ENCODE measurements around the gene MAPRE3. TPM values are rescaled to one million over a fixed set of nuclear protein-coding genes. Genes with fewer than 3 reads are reported as not detected.

The MAPRE3 gene
- total RNA-seq, 1 donor from 2014 or later: 1.1 TPM

DNA sequence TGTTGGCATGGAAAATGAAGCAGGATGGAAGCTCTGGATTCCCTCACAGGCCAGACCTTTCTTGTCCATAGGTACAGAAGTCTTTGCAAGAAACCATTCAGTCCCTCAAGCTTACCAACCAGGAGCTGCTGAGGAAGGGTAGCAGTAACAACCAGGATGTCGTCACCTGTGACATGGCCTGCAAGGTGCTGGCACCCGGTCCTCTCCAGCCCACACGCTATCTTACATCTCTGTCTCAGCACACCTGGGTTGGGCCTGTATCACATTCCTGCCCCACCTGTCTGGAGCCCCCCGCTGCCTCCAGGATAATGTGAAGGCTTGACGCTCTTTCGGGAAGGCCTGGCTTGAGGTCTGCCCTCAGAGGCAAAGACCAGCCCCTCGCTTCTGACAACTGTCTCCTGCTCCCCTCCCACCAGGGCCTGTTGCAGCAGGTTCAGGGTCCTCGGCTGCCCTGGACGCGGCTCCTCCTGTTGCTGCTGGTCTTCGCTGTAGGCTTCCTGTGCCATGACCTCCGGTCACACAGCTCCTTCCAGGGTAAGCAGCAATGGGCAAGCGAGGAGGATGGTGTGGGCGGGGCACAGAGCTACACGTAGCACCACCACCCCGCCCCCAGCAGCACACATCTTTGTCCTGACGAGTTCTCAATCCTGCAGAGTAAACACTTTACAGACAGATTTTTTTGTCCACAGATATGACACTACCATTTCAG, 68.3 kb downstream of the MAPRE3 start:
- no peak for DNase-seq (ENCODE audit: low read depth, low spot score)

DNA sequence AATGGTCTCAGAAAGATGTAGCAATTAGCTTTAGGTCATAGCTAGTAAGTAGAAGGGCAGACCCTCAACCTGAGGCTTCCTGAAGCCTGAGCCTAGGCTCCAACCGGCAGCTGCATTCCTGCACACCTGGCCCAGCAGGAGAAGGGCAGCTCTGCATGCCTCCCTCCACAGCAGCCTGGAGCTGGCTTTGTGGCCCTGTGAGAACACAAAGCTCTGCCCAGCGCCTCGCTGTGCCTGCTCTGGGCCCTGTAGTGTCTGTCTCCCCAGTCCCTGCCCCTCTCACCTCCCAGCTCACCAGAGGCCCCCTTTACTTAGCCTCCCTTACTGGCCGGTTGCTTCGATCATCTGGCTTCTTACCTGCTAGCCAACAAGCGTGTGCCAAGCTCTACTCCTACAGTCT, 69.0 kb downstream of the MAPRE3 start:
- no peak for DNase-seq (ENCODE audit: low read depth, low spot score)

DNA sequence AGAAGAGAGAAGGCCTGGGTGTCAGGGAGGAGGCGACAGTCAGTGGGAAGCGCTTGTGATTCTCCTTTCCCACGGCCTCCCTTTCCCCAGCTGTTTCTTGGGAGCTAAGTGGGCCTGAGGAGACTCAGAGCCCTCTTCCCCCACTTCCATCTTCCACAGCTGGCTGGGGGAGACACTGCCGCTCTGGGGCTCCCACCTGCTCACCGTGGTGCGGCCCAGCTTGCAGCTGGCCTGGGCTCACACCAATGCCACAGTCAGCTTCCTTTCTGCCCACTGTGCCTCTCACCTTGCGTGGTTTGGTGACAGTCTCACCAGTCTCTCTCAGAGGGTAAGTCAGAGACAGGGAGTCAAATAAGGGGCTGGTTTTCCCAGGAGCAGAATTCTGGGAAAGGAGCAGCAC, 69.4 kb downstream of the MAPRE3 start:
- no peak for DNase-seq (ENCODE audit: low read depth, low spot score)

DNA sequence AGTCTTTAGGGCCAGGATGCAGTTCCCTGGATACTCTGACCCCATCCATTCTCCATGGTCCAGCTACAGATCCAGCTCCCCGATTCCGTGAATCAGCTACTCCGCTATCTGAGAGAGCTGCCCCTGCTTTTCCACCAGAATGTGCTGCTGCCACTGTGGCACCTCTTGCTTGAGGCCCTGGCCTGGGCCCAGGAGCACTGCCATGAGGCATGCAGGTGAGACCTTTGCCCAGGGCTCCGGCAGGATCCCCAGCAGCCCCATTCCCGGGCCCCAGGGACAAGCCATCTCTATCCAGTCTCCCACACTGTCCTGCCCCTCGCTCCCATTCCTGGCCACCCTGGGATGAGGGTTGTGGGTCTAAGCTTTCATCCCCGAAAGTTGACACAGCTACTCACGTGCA, 69.8 kb downstream of the MAPRE3 start:
- DNase-seq (ENCODE audit: low read depth, low spot score): no peak

DNA sequence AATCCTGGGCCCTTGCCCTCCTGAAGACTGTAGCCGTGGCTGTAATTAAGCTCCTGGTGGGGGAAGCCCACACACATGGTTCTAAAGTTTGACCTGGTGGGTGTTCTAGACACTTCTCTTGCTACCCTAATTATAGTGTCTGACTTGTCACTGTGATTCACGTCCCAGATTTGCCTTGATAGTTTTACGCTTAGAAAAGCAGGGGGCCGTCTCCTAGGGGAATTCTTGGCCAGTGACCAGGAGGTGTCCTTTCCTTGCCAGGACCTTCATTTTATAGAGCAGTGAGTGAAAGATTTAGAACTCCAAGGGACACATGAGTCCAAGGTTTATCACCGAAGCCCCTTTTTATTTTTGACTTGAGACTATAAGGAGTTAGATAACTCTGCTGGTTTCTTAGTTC, 71.3 kb downstream of the MAPRE3 start:
- no peak for DNase-seq (ENCODE audit: low read depth, low spot score)

DNA sequence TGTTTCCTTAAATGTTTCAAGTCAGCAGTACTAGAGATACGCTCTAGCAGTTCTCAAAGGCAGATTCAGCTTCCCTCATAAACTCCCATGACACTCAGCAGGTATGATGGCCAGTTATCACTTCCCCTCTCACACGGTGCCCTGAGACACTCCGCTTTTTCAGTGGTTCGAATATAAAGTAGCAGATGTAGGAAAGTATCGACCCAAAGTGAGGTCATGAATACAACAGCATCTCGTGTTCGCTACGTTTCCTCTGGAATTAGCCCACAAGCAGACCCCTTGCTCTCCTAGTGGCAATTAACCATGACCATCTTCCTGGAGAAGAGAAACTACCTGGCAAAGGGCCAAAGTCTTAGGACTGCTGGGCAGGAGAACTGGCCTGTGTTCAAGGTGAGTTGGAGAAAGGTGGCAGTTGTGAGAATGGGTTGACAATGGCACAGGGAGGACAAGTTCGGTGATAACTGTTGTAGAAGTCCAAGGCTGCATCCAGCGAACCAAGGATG, 71.8 kb downstream of the MAPRE3 start:
- no peak for DNase-seq (ENCODE audit: low read depth, low spot score)

DNA sequence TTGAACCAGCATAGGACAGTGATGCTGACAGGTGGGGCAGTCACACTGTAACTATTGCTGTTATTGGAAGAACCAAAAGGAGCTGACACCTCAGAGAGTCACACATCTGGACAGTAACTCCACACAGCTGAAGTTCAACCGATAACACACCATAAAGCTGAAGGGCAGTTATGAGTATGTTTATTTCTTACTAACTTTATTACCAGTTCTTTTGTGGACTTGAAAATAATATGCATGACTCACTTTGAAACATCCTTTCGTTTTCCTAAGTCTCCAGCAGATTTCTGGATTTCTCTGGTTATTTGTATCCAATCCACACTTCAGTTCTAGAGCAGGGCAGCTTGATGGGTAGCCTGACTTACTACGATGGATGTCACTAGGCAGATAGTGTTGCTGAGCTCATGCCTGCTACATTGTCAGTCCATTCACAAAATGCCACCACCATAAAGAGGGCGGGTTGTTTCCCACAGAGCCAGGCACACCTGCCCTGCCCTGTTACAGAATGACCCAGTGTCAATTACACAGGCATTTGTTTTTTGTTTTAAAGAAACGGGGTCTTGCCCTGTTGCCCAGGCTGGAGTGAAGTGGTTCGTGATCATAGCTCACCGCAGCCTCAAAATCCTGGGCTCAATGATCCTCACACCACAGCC, 72.7 kb downstream of the MAPRE3 start:
- no peak for DNase-seq (ENCODE audit: low read depth, low spot score)

DNA sequence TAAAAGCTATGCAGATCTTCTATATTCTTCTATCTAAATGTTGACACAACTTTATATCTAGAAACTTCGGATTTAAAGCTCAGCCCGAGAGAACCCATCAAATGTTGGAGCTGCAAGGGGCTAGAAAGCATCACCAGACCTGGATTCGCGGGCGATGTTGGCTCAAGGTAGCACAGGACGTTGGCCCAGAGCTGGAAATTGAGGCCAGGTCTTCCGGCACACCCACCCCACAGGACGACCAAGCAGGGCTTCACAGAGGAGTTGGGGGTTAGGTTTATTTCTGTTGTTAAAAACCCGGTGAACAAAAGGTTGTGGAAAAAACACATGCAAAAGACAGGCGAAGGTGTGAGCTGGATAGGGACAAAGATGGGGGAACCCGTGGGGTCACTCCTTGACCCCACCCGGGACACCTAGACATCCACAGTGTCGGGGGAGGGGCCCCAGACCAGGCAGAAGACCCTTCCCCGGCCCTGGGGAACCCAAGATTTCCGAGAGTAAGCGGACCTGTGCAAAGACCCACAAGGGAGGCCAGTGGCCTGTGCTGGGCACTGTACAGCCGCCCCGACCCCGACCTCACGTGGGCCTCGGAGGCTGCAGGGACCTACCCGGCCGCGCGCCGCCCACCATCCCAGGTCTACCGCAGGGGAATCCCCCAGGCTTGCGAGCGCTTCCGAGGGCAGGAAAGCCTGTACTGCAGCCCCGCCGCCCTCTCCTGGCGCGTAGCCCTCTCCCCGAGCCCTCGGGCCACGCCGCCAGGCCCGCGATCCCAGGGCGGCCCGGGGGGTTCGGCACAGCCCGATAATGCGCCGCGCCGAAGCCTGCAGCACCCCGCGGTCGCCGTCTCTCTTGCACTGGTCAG, 79.2 kb downstream of the MAPRE3 start:
- no peak for DNase-seq (ENCODE audit: low read depth, low spot score)

DNA sequence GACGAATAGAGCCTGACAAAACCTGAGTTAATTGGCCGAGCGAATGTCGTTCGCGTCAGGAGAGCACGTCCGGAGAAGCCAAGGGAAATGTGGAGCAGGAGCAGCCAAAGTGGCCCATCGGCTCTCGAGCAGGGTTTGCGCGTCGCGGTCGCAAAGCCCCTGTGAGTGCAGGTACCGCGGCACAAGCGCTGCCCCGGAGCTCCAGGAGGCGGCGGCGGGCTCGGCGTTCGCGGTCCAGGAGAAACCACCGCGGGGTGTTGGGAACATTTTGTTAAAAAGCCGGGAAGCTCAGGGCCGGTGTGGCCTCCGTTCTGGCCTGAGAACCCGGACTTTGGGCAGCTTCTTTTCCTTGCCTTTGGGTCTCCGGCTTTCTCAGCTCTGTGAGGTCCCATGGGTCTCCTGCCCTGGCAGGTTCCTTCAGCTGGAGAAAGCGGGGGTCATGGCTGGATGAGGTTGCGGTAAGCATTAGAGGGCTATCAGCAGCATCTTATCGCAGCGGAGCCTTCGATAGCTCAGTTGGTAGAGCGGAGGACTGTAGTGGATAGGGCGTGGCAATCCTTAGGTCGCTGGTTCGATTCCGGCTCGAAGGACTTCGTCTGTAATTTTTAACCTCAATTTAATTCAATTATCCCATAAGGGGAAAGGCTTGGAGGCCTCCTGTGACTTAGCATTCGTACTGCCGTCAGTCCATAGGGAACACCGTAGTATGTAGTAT, 80.0 kb downstream of the MAPRE3 start:
- peak; percentile 67 for DNase-seq (ENCODE audit: low read depth, low spot score)

DNA sequence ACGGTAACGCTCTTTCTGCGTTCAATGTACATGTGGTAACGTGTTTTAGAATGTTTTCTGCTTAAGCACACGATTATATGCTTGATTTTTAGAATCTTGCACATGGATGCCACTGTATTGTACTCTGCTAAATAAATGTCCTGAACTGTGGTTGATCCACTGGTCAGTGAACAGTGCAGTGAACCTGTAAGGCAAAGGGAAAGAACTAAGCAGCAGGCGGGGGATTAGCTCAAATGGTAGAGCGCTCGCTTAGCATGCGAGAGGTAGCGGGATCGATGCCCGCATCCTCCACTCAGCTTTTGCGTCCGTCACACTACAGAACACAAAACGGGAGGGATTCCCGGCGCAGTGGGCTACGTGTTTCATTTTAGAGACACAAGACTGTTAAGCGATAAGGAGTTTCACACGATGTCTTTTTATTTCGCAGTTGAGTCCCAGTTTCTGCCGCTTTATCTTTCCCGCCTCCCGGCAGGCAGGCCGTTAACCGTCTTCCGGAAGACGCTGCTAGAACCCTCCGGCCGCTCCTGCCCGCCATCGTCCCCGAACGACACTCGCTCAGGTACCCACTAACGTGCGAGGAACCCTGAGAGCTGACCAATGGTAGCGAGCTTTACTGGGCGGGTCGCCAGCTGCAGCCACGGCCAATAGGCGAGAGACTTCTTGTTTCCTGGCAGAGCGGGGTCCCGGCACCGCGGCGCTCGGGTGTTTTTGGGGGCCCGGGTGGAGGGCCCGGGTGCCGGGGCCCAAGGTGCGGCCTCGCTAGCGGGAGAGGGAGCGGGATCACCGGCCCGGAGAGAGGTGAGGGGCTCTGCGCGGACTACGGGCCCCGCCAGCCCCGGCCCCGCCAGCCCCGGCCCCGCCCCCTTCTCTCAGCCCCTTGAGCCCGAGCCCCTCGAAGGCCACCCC, 80.8 kb downstream of the MAPRE3 start, which contains the start of gene AGBL5:
AGBL5 (plus strand) TSS at position 673 of the 906 bp plus-strand sequence. CDS start 1,291 bp downstream, outside the sequence.
- peak; percentile 57 for DNase-seq (ENCODE audit: low read depth, low spot score)

DNA sequence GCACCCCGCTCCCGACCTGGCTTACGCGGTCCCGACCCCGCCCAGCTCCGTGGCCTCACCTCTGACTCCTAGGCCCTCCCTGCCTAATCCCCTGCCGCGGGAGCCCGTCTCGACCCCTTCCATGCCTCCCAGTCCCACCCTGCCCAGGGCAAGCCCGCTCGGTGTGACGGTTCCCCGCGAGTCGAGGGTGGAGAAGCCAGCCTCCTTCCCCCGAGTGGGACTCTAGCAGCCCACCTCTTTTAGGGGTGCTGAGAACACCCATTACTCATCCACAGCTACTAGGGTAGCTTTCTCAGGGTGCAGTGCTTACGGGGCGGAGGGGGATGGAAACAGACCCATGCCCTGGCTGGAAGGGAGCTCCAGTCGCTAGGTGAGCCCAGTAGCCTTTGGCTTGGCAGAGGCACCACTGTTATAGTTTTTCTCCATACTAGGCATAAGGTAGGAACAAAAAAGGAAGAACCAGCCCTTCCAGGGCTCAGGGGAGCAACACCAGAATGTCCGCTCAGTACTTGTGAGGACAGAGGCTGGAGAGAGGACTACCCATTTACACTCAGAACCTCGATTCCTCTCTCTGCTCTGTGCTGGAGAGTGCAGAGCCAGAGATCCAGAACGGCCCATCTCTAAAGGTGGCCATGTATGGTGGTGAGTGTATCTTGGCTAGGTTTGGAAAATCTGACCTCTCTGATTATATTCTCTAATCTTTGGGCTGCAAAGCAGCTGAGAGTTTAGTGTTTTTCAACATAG, 81.6 kb downstream of the MAPRE3 start:
- no peak for DNase-seq (ENCODE audit: low read depth, low spot score)

DNA sequence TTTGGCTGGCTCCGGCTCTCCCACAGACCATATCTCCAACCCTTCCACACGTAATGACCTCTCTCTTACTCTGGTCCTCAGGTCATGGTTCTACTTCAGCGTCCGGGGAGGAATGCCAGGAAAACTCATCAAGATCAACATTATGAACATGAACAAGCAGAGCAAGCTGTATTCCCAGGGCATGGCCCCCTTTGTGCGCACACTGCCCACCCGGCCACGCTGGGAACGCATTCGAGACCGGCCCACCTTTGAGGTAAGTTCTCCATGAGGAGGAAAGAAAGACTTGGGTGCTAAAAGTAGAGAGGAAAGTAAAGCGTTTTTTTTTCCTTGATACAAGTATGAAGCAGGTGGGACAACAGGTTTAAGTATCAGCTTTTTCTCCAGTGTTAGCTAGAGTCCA, 82.9 kb downstream of the MAPRE3 start:
- no peak for DNase-seq (ENCODE audit: low read depth, low spot score)

DNA sequence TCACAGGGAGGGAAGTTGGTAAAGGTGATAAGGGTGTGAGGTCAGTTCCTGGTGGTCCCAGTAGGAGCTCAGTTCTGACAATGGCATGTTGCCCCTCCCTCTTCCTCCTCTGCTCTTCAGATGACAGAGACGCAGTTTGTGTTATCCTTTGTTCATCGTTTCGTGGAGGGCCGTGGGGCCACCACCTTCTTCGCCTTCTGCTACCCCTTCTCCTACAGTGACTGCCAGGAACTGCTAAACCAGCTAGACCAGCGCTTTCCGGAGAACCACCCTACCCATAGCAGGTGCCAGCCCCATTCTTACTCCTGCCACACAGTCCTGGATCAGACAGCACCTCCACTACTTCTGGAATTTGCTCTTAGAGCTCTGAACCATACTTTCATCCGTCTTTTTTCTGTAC, 83.3 kb downstream of the MAPRE3 start:
- DNase-seq (ENCODE audit: low read depth, low spot score): no peak

DNA sequence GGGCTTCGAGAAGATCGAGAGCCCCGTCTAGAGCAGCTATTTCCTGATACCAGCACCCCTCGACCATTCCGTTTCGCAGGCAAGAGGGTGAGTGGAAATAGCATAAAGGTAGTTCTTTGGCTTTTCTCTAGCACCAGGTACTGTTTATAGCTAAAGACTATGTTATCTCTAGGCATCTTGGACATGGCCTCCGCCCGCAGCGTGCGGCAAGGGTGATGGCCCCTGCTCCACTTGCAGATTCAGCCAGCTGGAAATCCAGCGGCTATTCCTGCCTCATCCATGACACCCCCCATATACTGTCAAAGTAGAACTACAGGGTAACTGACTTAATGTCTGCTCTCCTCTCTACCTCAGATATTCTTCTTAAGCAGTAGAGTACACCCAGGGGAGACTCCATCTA, 84.3 kb downstream of the MAPRE3 start:
- no peak for DNase-seq (ENCODE audit: low read depth, low spot score)

DNA sequence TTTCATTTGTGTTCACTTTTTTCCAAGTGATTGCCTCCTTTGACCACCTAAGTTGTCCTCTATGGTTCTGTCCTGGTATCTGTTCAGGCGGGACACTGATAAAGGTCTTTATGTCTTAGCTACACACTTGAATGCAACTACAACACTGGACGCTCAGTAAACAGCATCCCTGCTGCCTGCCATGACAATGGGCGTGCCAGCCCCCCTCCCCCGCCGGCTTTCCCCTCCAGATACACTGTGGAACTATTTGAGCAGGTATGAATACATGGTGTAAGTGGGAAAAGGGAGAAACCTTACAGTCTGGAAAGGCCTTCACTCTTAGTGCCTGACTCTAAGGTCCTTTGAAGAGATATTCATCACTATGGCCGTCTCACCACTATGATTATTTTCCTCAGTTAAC, 86.7 kb downstream of the MAPRE3 start:
- no peak for DNase-seq (ENCODE audit: low read depth, low spot score)

DNA sequence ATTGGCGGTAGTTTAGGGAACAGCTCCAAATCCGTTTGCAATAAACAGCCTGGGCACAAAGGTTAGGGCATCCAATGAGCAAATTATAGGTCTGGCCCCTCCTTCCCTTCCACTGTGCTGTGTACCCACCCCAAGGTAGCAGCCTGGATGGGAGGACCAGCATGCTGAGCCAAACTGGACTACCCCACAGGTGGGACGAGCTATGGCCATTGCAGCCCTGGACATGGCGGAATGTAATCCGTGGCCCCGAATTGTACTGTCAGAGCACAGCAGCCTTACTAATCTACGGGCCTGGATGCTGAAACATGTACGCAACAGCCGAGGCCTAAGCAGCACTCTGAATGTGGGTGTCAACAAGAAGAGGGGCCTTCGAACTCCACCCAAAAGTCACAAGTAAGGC, 87.8 kb downstream of the MAPRE3 start:
- DNase-seq (ENCODE audit: low read depth, low spot score): no peak

DNA sequence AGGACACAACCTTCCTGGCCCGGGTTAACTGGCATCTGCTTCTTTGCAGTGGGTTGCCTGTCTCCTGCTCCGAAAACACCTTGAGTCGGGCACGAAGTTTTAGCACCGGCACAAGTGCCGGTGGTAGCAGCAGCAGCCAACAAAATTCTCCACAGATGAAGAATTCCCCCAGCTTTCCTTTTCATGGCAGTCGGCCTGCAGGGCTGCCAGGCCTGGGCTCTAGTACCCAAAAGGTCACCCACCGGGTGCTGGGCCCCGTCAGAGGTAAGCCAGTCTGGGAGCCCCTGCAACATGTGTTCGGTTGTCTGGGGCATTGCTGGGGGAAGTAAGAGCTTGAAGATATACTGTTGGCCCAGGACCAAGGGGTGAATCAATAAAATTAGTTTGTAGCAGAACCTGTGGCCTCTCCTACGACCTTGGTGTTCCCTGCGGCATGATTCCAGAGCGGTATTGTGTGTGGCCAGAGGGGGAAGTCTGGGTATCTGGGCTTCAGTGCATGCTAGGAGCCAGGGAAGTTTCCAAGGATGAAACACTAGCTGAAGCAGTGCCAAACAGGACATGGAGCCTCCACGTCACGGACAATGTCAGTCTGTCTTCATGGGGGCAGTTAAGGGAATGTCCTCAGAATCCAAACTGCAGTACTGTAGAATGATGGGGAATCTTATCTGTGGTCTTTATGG, 88.8 kb downstream of the MAPRE3 start:
- peak; percentile 39 for DNase-seq (ENCODE audit: low read depth, low spot score)

DNA sequence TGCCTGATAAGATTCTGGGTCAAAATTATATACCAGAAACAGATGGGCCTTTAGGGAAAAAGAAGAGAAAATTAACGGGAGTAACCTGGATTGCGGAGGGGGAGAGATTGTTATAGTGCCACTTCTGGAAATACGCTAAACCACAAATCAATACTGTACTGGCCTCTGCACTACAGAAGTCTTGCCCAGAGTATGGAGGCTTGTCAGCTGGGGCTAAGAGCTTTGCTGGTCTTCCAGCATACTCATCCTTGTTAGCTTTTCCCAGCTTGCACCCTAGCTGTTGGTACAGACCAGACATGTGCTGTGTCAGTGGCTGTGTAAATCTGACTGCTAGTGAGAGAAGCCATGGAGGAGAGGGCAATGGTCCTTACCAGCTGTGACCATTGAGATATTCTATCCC, 89.9 kb downstream of the MAPRE3 start:
- no peak for DNase-seq (ENCODE audit: low read depth, low spot score)

DNA sequence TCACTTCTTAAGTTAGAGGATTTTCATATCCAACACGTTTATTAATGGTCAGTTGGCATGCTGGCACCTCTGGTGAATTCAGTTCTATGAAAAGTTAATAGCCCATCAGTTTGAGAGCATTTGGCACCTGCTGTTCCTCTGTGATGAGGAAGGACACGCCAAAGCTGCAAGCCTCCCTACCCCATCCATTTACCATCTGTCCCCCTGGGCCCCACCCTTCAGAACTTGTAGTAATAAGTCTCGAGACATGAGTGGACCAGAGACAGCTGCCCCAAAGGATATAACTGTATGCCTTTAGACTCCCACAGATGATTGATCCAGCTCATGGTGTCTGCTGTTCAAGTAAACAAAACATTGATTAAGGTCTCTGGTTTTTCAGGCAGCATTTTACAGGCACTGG, 94.7 kb downstream of the MAPRE3 start:
- DNase-seq (ENCODE audit: low read depth, low spot score): no peak

Data from pulmonary artery endothelial cell (primary cell).